ENCODE results near the gene DOLPP1. TPM values are rescaled to one million over a fixed set of nuclear protein-coding genes. Genes with fewer than 3 reads are reported as not detected.

Gene DOLPP1
- total RNA-seq (2014; rRNA removed) (27.3 and 37.1 TPM in 2 replicates), Bru-seq, nascent RNA (percentile 54 among the genes with signal in this experiment), BruChase-seq, experiment 1, labeled RNA remaining after a 6-hour chase (percentile 78 among the genes with signal in this experiment), BruChase-seq, experiment 2, labeled RNA remaining after a 2-hour chase (percentile 63 among the genes with signal in this experiment)
- long read RNA-seq, transcript DOLPP1-203 (7 exons, 2,037 nt), result minor isoform, 6 of 37 reads
- long read RNA-seq, transcript DOLPP1-202 (8 exons, 2,177 nt), result major isoform, 19 of 37 reads
- long read RNA-seq, partial matches to known transcripts, result 6 of 37 reads
- long read RNA-seq, other reads (novel, unspliced or antisense), result 6 of 37 reads

DNA sequence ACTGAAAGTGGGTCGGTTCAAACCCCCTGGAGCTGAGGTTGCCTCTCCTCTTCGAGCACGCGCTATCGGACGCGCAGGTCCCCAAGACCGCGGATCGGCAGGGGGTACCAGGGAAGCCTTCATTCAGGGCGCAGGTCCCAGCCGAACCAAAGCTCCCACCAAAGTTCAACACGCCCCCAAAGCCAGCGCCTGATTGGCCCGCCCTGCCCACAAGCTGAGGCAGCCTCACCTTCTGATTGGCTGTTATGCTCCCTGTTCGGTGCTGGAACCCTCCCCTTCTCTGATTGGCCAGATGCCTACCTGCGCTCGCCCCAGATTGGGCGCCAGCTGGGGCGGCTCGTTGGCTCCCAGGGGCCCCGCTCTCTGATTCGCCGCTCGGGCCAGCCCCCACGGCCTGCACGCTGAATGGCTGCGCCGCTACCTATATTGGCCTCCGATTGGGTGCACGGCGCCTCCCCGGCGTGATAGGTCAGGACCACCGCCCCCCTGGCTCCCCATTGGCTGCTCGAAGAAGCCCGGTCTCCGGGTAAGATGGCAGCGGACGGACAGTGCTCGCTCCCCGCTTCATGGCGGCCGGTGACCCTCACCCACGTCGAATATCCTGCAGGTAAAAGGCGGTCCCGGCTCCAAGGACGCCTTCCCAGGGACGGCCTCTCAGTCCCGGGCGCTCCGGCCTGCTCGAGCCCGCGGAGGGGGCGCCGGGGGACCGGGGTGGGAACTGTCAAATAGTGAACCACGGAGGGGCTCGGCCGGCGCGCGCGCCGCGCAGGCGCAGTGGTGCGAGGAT, at the start of gene DOLPP1:
Gene DOLPP1 (plus strand): TSS at position 511 of the 787 bp plus-strand sequence. CDS start 21 bp downstream, at position 532.
- Histone ChIP-seq H3K4me1 (ENCODE audit: insufficient read depth, low read length) (peaks cover 6% of the 10 kb centered on the region; the same call in 1 of the 2 replicates), H4K20me1 (ENCODE audit: low read length) (no peaks in the 10 kb centered on the region), H3K9me3 (ENCODE audit: low read length) (no peaks in the 10 kb centered on the region), H2AFZ (ENCODE audit: low read length) (peak within 1 kb of the TSS; percentile 94), H3K4me2 (ENCODE audit: low read length) (peak within 1 kb of the TSS; percentile 100), H3K79me2 (ENCODE audit: low read length) (peaks cover 29% of the 10 kb centered on the region), H3K27me3 (ENCODE audit: low read length) (no peaks in the 10 kb centered on the region), H3F3A (ENCODE audit: low read length, unreplicated experiment) (no peaks in the 10 kb centered on the region), H3K9ac (ENCODE audit: low read length) (peak within 1 kb of the TSS; percentile 85), H3K4me3 (ENCODE audit: low read length) (peak within 1 kb of the TSS; percentile 88), H3K9me2 (replicated peaks; ENCODE audit: low read length) (no peaks in the 10 kb centered on the region), H3K36me3 (ENCODE audit: low read depth, low read length) (no peaks in the 10 kb centered on the region), H3K27ac (ENCODE audit: low read length) (peak within 1 kb of the TSS; percentile 36)
- ATAC-seq, result peak; percentile 94
- TF ChIP-seq, protein P1, sequence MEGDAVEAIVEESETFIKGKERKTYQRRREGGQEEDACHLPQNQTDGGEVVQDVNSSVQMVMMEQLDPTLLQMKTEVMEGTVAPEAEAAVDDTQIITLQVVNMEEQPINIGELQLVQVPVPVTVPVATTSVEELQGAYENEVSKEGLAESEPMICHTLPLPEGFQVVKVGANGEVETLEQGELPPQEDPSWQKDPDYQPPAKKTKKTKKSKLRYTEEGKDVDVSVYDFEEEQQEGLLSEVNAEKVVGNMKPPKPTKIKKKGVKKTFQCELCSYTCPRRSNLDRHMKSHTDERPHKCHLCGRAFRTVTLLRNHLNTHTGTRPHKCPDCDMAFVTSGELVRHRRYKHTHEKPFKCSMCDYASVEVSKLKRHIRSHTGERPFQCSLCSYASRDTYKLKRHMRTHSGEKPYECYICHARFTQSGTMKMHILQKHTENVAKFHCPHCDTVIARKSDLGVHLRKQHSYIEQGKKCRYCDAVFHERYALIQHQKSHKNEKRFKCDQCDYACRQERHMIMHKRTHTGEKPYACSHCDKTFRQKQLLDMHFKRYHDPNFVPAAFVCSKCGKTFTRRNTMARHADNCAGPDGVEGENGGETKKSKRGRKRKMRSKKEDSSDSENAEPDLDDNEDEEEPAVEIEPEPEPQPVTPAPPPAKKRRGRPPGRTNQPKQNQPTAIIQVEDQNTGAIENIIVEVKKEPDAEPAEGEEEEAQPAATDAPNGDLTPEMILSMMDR (conservative IDR thresholded peaks at IDR 0.05; ENCODE audit: low read depth, low read length), result no peak
- TF ChIP-seq EZH2 (IDR thresholded peaks at IDR 0.05; ENCODE audit: low read length, unreplicated experiment), result no peak
- no peak for TF ChIP-seq EZH2phosphoT487 (IDR thresholded peaks at IDR 0.05; ENCODE audit: borderline replicate concordance, low read length)
- POLR2A ChIA-PET (ENCODE audit: unreplicated experiment), result interaction anchor here (0.5 to 1.3 kb wide), 4 partner anchors 9 to 52 kb away, joined by 3 to 20 read pairs (median 4); partner anchors contain the start of gene SH3GLB2
- intact Hi-C loops (cut with micrococcal nuclease), result loop anchor here (2.0 kb wide), 1 partner anchor 30 kb away; the partner anchor contains the start of genes CRAT and PTPA
- CTCF ChIA-PET, result interaction anchor here (1.0 to 1.9 kb wide), 2 partner anchors 51 to 53 kb away, joined by 4 to 6 read pairs; partner anchors contain the start of gene SH3GLB2
- no TSS peak for BruUV-seq (replicated peaks)
- peak; percentile 97 for DNase-seq

- no peak for ATAC-seq
- intact Hi-C loops (cut with micrococcal nuclease), result no loop called here
- Histone ChIP-seq H3K4me2 (ENCODE audit: low read length) (no peak overlapping the region), H3K9ac (ENCODE audit: low read length) (no peak overlapping the region), H3K9me2 (replicated peaks; ENCODE audit: low read length) (no peaks in the 10 kb centered on the region), H3K36me3 (ENCODE audit: low read depth, low read length) (no peaks in the 10 kb centered on the region), H3K27ac (ENCODE audit: low read length) (no peak overlapping the region), H4K20me1 (ENCODE audit: low read length) (no peaks in the 10 kb centered on the region), H3K4me1 (ENCODE audit: insufficient read depth, low read length) (peaks cover 11% of the 10 kb centered on the region; the same call in 1 of the 2 replicates), H3K79me2 (ENCODE audit: low read length) (peaks cover 14% of the 10 kb centered on the region), H3K9me3 (ENCODE audit: low read length) (no peaks in the 10 kb centered on the region), H3K27me3 (ENCODE audit: low read length) (no peaks in the 10 kb centered on the region), H2AFZ (ENCODE audit: low read length) (no peak overlapping the region), H3F3A (ENCODE audit: low read length, unreplicated experiment) (no peaks in the 10 kb centered on the region), H3K4me3 (ENCODE audit: low read length) (no peak overlapping the region)
- ChIA-PET POLR2A (ENCODE audit: unreplicated experiment) (no interaction called here), CTCF (no interaction called here)
- no peak for DNase-seq
- no TSS peak for BruUV-seq (replicated peaks)
- TF ChIP-seq, protein P1 (conservative IDR thresholded peaks at IDR 0.05; ENCODE audit: low read depth, low read length), result no peak
- no peak for TF ChIP-seq EZH2 (IDR thresholded peaks at IDR 0.05; ENCODE audit: low read length, unreplicated experiment)
- TF ChIP-seq EZH2phosphoT487 (IDR thresholded peaks at IDR 0.05; ENCODE audit: borderline replicate concordance, low read length), result no peak
Observed at GRCh38 chr9:129031514-129031913, 49.4 kb upstream of the DOLPP1 start.

All from PC-3 (cell line).